HG03025 (cell line): ENCODE data around the gene GFRA4.

Source experiments
- ATAC-seq: cut with Tn5 transposase; IDR thresholded peaks from one replicate; pipeline ENCODE4 v1.9.1; 2021; ENCODE audit warnings: mild to moderate bottlenecking, moderate library complexity; ENCODE audit not compliant: unreplicated experiment, low FRiP score

GFRA4 gene

GRCh38 chr20:3663031-3663701, at the start of gene GFRA4:
TSS of gene GFRA4 (minus strand) at chr20:3663399. CDS start at chr20:3663399, 0 bp downstream.
- ATAC-seq = no peak

- ATAC-seq = no peak
These were observed 49.2 kb upstream of the GFRA4 start, which contains the start of gene SIGLEC1 for GRCh38 chr20:3712279-3712873. TSS of gene SIGLEC1 (minus strand) at chr20:3712600. CDS start at chr20:3707128, 5,472 bp downstream.

- ATAC-seq = no peak
These were observed 48.3 kb upstream of the GFRA4 start for GRCh38 chr20:3711484-3711941.

GRCh38 chr20:3710703-3711483, 47.7 kb upstream of the GFRA4 start:
- no peak for ATAC-seq

- ATAC-seq = no peak
These were observed 46.8 kb upstream of the GFRA4 start for GRCh38 chr20:3710011-3710466.

- ATAC-seq = no peak
These were observed 44.3 kb upstream of the GFRA4 start for GRCh38 chr20:3707508-3707899.

GRCh38 chr20:3706774-3707507, 43.7 kb upstream of the GFRA4 start:
- ATAC-seq = no peak

- ATAC-seq = no peak
These were observed 43.0 kb upstream of the GFRA4 start for GRCh38 chr20:3705970-3706739.

GRCh38 chr20:3705491-3705969, 42.3 kb upstream of the GFRA4 start:
- ATAC-seq = no peak

- ATAC-seq = no peak
These were observed 40.9 kb upstream of the GFRA4 start for GRCh38 chr20:3704087-3704486.

GRCh38 chr20:3702611-3703391, 39.6 kb upstream of the GFRA4 start:
- ATAC-seq = no peak

GRCh38 chr20:3701061-3701998, 38.1 kb upstream of the GFRA4 start:
- ATAC-seq = no peak

- ATAC-seq = no peak
These were observed 35.8 kb upstream of the GFRA4 start for GRCh38 chr20:3699037-3699436.

- no peak for ATAC-seq
These were observed 35.4 kb upstream of the GFRA4 start for GRCh38 chr20:3698591-3699001.

- no peak for ATAC-seq
These were observed 34.5 kb upstream of the GFRA4 start for GRCh38 chr20:3697588-3698305.

- ATAC-seq = no peak
These were observed 33.8 kb upstream of the GFRA4 start for GRCh38 chr20:3696745-3697587.
